Transverse colon (tissue), 4 donors: Measurements from ENCODE around the gene SOCS1. TPM values are rescaled to one million over a fixed set of nuclear protein-coding genes. Genes with fewer than 3 reads are reported as not detected.

ENCODE experiments used
- DNase-seq: peaks from one replicate; pipeline ENCODE4 v3.0.0-alpha.2; 2019
- H3K27ac ChIP-seq, 4 donors: fragments of 200-600 bp; sonication (generic); 2 replicates each; pipeline ENCODE4 v1.5.1; 2016 to 2018; ENCODE audit warnings: inconsistent platforms in 4 of 4
- H3K27me3 ChIP-seq: fragments of 200-600 bp; sonication (generic); 2 replicates; pipeline ENCODE4 v1.5.1; 2017; ENCODE audit warnings: inconsistent platforms
- H3K36me3 ChIP-seq, 4 donors: fragments of 200-600 bp; sonication (generic); 2 replicates each; pipeline ENCODE4 v1.5.1; 2017 to 2019; ENCODE audit warnings: inconsistent platforms in 4 of 4
- H3K4me1 ChIP-seq, 4 donors: fragments of 200-600 bp; sonication (generic); 2 replicates each; pipeline ENCODE4 v1.5.1; 2017 to 2020; ENCODE audit warnings: inconsistent platforms in 4 of 4
- H3K4me3 ChIP-seq, 4 donors: fragments of 200-600 bp; sonication (generic); 1 replicate in 1 of 4; 2 replicates in 3 of 4; pipeline versions ENCODE4 v1.5.1 to v1.6.1; 2017 to 2019; ENCODE audit warnings: inconsistent platforms in 4 of 4
- H3K9me3 ChIP-seq, 2 donors: fragments of 200-600 bp; sonication (generic); 2 replicates each; pipeline ENCODE4 v1.5.1; 2017 to 2019; ENCODE audit warnings: inconsistent platforms in 2 of 2
- CTCF ChIP-seq, 5 experiments: fragments of 200-600 bp in 3 of 5; fragments of 450-650 bp in 2 of 5; sonication (generic) in 3 of 5; IDR thresholded peaks; 1 replicate in 2 of 5; 2 replicates in 3 of 5; pipeline ENCODE4 v1.5.1; 2016 to 2017; ENCODE audit warnings: antibody characterized with exemption in 5 of 5, inconsistent platforms in 3 of 5, mild to moderate bottlenecking in 2 of 5, moderate library complexity in 1 of 5
- EP300 ChIP-seq: sonication (generic); formaldehyde crosslinking; IDR thresholded peaks from one replicate; pipeline ENCODE4 v1.6.1; 2017; ENCODE audit warnings: antibody characterized with exemption, low read depth
- POLR2A ChIP-seq: fragments of 450-650 bp; IDR thresholded peaks from one replicate; pipeline ENCODE4 v1.6.1; 2016; ENCODE audit warnings: antibody characterized with exemption, mild to moderate bottlenecking, moderate library complexity
- POLR2AphosphoS5 ChIP-seq, 3 donors: sonication (generic); formaldehyde crosslinking; IDR thresholded peaks; one replicate each; pipeline ENCODE4 v1.6.1; 2016; ENCODE audit warnings: antibody characterized with exemption in 3 of 3
- WGBS, 2 donors: methylation state at CpG; one replicate each; pipeline ENCODE4 v1.1.5; 2018; ENCODE audit warnings: low coverage in 1 of 2; 5-methylcytosine and 5-hydroxymethylcytosine counted together
- in situ Hi-C, 4 donors: fragments of 200-750 bp; cut with MboI; loops; one replicate each; pipeline versions ENCODE4 v1.15.0 to v1.15.1; 2017; ENCODE audit warnings: low sequenced_read_pairs in 3 of 4, low pct_ligation_motif_present in 1 of 4, low pct_unique_long_range_greater_than_20kb in 1 of 4
- intact Hi-C: fragments of 100-400 bp; cut with DNase I; formaldehyde crosslinking; loops from one replicate; pipeline ENCODE4 v1.15.1; 2023; ENCODE audit warnings: low total_unique reads
- total RNA-seq, 4 donors: library from RNA; depleted of rRNA; stranded (reverse); fragments of >200 nt; gene quantifications; one replicate each; pipeline ENCODE4 v1.1.0, GENCODE V29; 2016

SOCS1 gene
- total RNA-seq, 4 donors from 2014 or later = 2.2 to 17.6 (median 10.8) TPM

- whole genome bisulfite sequencing, 2 donors = 82% methylated on average over 7 of the region's 7 CpGs; no CpG with 5 or more reads in 1 of the 2 donors
- intact Hi-C loops (no loop called here), in situ Hi-C loops (loop anchor here in 2 of 4 donors (25.0 kb wide), 1 partner anchor 97 kb away; no protein-coding TSS in a partner anchor)
- H3K27me3 ChIP-seq = no peaks in the 10 kb centered on the region
- no peak for TF ChIP-seq POLR2AphosphoS5 (IDR thresholded peaks at IDR 0.05)
- no peak for TF ChIP-seq POLR2A
- no peak for TF ChIP-seq EP300
- no peak for TF ChIP-seq CTCF (IDR thresholded peaks at IDR 0.05)
- peaks cover 5 to 27% (median 14%) of the 10 kb centered on the region in 4 donors for H3K4me1 ChIP-seq
- no peak overlapping the region for H3K4me3 ChIP-seq
- H3K27ac ChIP-seq = peak overlapping the region in 3 of 4 donors; percentile 33 to 55 (median 40)
- DNase-seq = no peak
- H3K36me3 ChIP-seq = no peaks in the 10 kb centered on the region
- H3K9me3 ChIP-seq = no peaks in the 10 kb centered on the region
Measured at GRCh38 chr16:11265124-11265523, 9.1 kb upstream of the SOCS1 start.

DNA sequence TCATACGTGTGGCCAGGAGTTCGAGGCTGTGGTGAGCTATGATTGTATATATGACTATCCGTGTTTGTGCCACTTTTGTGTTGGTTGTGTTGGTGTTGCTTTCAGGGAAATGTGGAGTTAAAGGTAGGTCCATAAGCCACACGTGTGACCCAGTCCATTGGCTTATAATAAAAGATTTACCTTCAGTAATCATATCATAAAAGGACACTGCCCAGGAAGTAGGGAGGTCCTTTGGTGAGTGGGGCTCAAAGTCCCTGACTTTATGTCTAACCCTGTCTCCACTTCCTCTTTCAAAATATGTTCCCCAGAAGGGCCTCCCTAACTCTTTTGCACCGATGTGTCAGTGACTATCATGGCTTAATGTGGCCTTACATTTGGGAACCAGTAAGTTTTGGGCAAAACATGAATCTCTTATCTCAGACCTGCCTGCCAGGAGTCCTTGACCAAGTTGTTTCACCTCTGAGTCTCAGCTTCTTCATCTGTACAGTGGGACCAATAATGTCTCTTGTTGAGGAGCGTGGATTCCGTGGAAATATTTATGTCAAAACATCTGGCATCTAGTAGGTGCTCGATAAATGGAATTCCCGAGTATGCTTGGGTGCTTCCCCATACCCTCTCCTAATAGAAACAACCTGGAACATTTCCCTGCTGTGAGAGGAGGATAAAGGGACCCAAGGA lies 8.3 kb upstream of the SOCS1 start:
- no peaks in the 10 kb centered on the region for H3K9me3 ChIP-seq
- DNase-seq = peak; percentile 35
- TF ChIP-seq CTCF (IDR thresholded peaks at IDR 0.05) = no peak
- peak in 1 of 3 donors; percentile 17 for TF ChIP-seq POLR2AphosphoS5 (IDR thresholded peaks at IDR 0.05)
- no peak overlapping the region for H3K4me3 ChIP-seq
- in situ Hi-C loops = loop anchor here in 2 of 4 donors (25.0 kb wide), 1 partner anchor 98 kb away; no protein-coding TSS in a partner anchor
- intact Hi-C loops = no loop called here
- no peaks in the 10 kb centered on the region for H3K27me3 ChIP-seq
- H3K4me1 ChIP-seq = peaks cover 7 to 30% (median 17%) of the 10 kb centered on the region in 4 donors
- H3K27ac ChIP-seq = peak overlapping the region; percentile 33 to 55 (median 42)
- WGBS, 2 donors = 66 to 78% methylated on average over 4 to 9 of the region's 9 CpGs
- no peaks in the 10 kb centered on the region for H3K36me3 ChIP-seq

DNA sequence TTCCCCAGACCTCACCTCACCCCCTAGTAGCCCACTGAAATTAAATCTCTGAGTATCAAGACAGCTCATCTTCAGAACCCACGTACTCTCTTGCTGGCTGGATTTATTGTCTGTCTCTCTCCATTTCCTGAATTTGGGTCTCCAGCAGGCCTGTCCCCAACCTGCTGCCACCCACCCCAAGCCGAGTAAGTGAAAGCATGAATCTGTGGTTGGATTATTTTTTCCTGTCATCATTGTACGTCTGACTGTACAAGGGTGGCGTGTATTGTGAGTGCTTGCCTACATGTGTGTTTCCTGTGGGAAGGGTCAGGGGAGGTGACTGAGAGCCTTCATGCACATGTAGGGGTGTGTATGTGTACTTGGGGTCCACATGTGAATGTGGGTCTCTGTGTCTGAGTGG lies 7.7 kb upstream of the SOCS1 start:
- Histone ChIP-seq H3K27ac (peak overlapping the region; percentile 13 to 35 (median 28)), H3K27me3 (no peaks in the 10 kb centered on the region), H3K4me3 (no peak overlapping the region), H3K36me3 (no peaks in the 10 kb centered on the region), H3K9me3 (no peaks in the 10 kb centered on the region), H3K4me1 (peaks cover 12 to 36% (median 23%) of the 10 kb centered on the region in 4 donors)
- DNase-seq = no peak
- TF ChIP-seq CTCF (IDR thresholded peaks at IDR 0.05) (no peak), POLR2A (no peak), POLR2AphosphoS5 (IDR thresholded peaks at IDR 0.05) (no peak), EP300 (no peak)
- WGBS, 2 donors = 43 to 60% methylated on average over 2 to 4 of the region's 4 CpGs
- intact Hi-C loops (no loop called here), in situ Hi-C loops (loop anchor here in 2 of 4 donors (25.0 kb wide), 1 partner anchor 99 kb away; no protein-coding TSS in a partner anchor)

DNA sequence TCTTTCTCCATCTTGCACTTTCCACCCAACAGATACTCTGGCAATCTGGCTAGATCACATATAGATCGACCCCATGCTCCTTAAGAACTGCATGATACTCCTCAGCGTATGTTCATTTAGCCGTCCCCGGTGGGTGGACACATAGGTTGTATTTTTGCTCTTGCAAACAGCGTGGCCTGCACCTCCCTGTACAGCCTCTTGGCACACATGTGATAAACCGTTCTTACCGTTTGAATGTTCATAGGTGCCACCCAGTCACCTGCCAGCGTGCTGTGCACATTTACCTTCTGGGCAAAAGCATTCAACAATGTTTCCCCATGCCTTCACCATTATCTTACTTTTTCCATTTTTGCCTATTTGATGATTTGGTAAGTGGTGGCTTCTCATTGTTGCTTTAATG lies 6.9 kb upstream of the SOCS1 start:
- Histone ChIP-seq H3K4me1 (peaks cover 18 to 42% (median 27%) of the 10 kb centered on the region in 4 donors), H3K27ac (peak overlapping the region in 3 of 4 donors; percentile 23 to 35 (median 25)), H3K27me3 (no peaks in the 10 kb centered on the region), H3K36me3 (no peaks in the 10 kb centered on the region), H3K4me3 (no peak overlapping the region), H3K9me3 (no peaks in the 10 kb centered on the region)
- intact Hi-C loops (no loop called here), in situ Hi-C loops (loop anchor here in 2 of 4 donors (25.0 kb wide), 1 partner anchor 99 kb away; no protein-coding TSS in a partner anchor)
- WGBS, 2 donors = 47 to 60% methylated on average over 6 to 8 of the region's 8 CpGs
- TF ChIP-seq POLR2A (no peak), CTCF (IDR thresholded peaks at IDR 0.05) (peak in 4 of 5 experiments; percentile 9 to 47 (median 24)), EP300 (no peak), POLR2AphosphoS5 (IDR thresholded peaks at IDR 0.05) (no peak)
- DNase-seq = peak; percentile 53
